ENCODE results near the gene CWC27.
"Not testable (repeated sequence)": the region's sequence is repeated elsewhere in the genome, so short reads cannot be mapped to it uniquely, and the experiment has no call there.

The CWC27 gene

DNA sequence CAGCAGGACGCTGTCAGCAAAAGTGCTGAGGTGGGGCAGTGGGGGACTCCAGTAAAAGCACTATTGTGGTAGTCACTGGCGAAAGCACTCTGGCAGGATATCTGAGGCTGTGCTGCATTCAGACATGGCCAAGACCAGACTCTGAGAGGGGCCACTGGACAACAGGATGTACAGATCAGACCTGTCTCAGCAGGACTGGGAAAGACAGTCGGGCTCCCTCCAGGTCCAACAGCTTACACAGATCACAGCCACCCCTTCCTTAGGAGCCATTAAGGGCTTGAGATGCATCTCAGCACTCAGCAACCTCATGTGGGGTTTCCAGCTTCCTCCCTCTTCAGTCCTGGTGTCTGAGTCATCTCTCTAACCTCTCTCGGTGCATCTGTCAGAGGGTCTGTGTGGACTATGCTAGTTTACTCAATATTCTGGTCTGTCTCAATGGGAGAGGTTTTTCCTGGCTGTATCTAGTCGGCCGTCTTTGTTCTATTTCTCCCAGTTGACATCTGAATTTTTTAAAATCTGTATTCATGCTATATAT lies 154.5 kb downstream of the CWC27 start:
- DNase-seq (ENCODE audit: low read depth in 2 of 2) = no peak

DNA sequence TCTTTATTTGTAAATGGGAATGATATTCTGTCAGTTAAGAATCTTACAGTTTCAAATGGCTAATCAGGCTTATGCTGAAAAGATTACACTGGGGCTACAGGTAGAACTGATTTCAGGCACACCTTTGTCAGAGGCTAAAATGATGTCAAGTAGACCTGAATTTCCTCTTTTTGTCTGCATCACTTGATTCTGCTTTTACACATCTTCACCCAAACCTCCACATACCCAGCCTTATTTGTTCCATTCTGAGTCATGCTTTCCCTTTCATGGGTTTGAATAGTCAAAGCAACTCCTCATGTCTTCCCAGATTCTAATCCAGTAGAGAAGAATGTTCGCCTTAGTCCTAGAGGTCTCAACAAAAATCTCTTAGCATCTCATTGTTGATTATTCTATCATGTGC lies 156.4 kb downstream of the CWC27 start:
- DNase-seq (ENCODE audit: low read depth in 2 of 2) = no peak

DNA sequence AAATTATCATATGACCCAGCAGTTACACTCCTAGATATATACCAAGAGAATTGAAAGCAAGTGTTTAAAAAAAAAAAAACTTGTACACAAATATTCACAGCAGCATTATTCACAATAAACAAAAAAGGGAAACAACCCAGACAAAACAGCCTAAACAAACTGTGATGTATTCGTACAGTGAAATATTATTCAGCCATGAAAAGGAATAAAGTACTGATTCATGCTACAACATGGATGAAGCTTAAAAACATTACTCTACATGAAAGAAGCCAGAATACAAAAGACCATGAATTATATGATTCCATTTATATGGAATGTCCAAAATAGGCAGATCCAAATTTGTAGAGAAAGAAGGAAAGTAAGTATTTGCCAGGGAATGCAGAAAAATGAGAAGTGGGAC lies 161.1 kb downstream of the CWC27 start:
- DNase-seq (ENCODE audit: low read depth in 2 of 2) = no peak

DNA sequence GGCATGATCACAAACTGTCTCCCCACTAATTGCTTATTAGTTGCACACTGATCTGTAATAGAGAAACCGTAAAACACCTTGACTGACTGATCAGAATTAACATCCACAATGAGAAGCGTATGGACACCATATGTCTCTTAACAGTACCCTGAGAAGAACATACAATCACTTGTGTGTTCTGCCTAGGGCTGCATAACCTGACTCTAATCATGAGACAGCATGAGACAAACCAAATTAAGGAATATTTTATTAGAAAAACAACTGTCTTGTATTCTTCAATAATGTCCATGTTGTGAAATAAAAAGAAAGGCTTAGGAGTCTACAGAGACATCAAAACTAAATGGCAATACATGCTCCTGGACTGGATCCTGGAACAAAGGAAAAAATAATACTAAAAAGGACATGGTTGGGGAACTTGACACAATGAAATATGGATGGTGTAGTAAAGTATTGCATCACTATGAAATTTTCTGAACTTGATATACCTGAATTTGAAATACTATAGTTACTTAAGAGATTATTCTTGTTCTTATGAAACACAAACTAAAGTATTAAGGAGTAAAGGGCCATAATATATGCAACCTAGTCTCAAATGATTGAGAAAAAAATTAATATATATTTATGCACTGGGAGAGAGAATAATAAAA lies 162.1 kb downstream of the CWC27 start:
- no peak for DNase-seq (ENCODE audit: low read depth in 2 of 2)

DNA sequence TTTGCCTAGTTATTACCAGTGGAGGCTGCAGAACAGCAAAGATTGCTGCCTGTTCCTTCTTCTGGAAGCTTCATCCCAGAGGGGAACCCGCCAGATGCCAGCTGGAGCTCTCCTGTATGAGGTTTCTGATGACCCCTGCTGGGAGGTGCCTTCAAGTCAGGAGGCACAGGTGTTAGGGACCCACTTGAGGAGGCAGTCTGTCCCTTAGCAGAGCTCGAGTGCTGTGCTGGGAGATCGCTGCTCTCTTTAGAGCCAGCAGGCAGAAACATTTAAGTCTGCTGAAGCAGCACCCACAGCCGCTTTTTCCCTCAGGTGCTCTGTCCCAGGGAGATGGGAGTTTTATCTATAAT lies 170.7 kb downstream of the CWC27 start:
- not testable (repeated sequence) for DNase-seq (ENCODE audit: low read depth in 2 of 2)

DNA sequence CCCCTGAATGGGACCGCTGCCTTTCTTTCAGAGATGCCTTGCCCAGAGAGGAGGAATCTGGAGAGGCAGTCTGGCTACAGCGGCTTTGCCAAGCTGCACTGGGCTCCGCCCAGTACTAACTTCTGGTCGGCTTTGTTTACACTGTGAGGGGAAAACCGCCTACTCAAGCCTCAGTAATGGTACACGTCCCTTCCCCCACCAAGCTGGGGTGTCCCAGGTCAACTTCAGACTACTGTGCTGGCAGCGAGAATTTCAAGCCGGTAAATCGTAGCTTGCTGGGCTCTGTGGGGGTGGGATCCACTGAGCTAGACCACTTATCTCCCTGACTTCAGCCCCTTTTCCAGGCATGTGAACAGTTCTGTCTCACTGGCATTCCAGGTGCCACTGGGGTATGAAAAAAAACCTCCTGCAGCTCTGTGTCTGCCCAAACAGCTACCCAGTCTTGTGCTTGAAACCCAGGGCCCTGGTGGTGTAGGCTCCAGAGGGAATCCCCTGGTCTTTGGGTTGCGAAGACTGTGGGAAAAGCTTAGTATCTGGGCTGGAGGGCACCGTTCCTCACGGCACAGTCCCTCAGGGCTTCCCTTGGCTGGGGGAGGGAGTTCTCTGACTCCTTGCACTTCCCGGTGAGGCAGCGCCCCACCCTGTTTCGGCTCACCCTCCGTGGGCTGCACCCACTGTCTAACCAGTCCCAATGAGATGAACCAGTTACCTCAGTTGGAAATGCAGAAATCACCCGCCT lies 171.2 kb downstream of the CWC27 start:
- no peak for DNase-seq (ENCODE audit: low read depth in 2 of 2)

DNA sequence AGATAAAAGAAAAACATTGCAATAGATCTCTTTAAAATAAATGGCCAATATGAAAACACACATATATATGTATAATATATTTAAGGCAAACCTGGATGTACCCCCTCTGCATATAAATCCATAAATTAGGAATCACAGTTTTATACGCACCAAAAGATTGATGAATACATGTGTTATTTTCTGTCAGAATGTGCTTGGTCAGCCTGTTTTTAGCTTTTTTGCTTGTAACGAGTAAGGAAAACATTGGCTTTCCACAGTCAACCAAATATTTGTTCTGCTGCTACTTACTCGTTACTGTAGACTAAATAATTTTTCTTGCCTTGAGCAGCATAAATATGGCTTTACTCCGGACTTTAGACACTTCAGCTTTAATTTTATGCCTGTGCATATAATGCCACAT lies 173.7 kb downstream of the CWC27 start:
- no peak for DNase-seq (ENCODE audit: low read depth in 2 of 2)

DNA sequence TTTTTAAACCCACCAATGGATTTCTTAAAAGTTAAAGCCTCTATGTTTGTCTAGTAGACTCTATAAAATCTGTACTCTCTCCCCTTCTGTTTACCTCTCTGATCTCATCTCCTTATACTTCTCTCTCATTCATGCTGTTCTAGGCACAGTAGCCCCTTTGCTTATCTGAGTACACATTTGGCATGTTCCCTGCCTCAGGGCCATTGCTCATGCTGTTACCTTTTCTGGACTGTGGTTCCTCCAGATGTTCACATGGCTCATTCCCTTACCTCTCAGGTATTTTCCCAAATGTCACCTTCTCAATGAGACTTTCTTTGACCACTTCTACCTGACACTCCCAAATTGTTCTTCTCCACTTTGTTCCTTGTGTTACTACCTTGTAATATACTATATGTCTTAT lies 176.1 kb downstream of the CWC27 start:
- no peak for DNase-seq (ENCODE audit: low read depth in 2 of 2)

DNA sequence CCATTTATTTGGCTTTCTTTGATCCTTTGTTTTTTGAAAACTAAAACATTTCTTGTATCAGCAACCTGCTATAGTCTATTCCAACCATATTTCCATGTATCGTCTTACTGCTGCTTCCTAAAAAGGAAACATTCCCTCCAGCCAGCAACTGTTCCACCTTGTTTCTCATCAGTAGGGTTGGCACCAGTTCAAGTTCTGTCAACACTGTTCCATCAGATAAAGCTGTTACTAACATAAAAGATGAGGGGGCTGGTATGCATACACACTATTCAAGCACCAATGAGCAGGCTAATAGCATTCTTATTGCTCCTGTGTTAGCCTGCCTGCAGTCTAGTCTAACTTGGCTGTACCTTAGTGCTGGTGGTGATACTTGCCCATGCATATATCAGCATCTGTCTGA lies 178.3 kb downstream of the CWC27 start:
- no peak for DNase-seq (ENCODE audit: low read depth in 2 of 2)

DNA sequence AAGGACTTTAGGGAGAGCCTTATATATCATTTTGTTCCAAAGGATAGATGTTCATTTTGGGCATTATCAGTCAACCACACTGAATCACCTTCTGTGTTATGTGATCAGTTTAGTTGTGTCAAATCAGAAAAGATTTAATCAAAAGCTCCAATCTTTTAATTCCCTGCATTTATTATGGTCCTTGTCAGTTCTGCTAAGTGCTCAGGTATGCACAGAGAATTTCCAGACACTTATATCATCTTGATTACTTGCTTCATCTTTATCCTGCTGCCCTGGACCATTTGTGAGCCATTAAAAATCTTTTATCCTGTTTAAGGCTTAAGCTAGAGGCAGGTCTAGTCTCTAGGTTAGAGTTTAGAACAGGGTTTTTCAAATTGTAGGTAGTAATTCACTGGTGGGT lies 179.1 kb downstream of the CWC27 start:
- no peak for DNase-seq (ENCODE audit: low read depth in 2 of 2)

DNA sequence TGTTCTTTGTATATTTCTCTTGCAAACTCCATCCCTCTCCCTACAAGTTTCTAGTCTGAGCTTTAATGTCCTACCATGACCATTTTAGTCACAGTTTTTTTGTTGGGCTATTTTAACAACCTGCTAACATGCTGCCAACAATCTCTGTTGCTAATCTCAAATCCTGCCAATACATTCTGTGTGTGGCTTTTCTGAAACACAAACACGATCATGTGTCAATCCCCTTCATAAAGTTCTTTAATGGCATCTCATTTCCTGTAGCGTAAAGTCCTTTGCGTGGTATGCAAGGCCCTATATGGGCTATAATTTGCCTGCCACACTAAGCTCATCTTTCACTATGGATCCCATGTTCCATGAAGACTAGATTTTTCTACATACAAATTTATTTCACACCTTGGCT lies 180.6 kb downstream of the CWC27 start:
- no peak for DNase-seq (ENCODE audit: low read depth in 2 of 2)

DNA sequence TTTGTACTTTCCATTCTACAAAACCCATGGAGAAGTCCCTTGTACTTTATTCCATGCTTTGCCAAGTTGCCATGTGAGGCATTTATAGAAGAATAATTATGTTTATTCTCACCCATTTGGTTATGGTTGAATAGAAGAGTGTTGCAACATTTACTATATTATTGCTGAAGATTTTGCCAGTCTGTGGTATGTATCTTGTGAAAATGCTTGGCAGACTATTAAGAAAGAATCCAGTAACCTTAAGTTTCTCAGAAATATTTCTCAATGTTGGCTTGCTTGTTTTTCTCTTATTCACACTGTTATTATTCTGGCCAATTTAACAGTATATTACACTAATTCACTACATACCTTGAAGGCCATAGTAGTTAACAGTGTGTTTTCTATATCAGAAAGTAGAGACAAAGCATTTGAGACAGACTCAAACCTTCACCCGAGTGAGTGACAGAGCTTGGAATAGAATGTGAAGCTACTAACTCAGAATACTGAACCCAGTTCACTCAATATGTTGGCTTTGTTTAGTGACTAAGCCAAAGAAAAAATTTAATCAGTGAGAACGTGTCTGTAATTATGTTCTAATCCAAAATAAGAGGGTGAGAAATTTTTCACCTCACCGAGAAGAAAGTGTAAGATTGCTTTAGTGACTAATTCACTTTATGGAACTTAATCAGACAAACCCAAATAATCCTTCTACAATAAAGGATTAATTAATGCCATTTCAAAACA lies 184.4 kb downstream of the CWC27 start:
- DNase-seq (ENCODE audit: low read depth in 2 of 2) = no peak

DNA sequence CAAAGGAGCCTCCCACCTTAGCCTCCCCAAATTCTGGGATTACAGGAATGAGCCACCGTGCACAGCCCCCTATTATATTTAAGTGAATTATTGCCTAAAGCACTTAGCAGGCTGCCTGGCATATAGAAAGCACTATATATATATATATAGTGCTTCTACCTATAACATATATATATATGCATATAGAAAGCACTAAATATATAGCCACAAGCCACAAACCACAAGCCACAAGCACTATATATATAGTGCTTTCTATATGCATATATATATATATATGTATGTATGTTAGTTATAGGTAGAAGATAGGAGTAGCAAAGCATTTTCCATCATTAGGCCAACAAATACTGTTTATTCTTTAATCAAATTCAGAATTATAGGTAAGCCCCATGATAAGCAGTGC lies 185.8 kb downstream of the CWC27 start:
- DNase-seq (ENCODE audit: low read depth in 2 of 2) = no peak

DNA sequence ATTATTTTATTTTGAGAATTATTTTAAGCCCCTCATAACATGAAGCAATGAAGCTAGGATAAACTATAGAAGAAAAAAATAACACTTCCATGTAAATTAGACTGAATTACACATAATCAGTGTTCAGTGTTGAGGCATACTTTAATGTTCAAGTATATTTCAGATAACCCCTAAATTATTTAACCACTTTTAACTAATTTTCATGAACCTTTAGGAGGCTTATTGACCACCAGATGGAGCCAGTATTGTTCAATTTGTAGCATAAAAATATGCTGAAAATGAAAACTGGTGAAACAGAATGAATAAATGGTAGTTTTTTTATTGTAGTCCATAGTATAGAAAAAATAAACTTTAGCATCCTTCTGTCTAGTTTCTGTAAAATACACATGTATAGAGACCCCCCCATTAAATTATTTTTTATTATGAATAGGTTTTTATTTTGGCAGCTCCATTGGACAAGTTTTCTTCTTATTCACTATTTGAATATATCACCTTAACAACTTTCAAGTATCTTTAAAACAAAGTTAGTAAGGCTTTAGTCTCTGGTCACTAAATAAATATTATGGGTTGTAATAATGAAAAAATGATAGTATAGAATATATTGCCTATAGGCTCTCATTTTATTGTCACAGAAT lies 190.1 kb downstream of the CWC27 start:
- no peak for DNase-seq (ENCODE audit: low read depth in 2 of 2)

DNA sequence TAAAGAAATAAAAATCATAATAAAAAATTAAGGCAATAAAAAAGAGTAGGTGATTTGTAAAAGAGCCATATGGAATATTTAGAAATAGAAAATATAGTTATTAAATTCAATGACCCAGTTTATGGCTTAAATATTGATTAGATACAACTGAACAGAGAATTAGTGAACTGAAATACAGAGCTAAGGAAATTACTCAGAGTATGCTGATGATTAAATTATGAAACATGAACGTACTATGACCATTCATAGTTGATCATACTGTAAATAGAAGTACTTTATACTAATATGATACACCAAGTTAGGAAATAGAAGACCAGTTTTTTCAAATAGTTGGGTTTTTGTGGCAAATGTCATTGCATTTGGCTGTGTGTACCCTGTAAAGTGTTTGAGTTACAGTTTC lies 194.5 kb downstream of the CWC27 start:
- DNase-seq (ENCODE audit: low read depth in 2 of 2) = no peak

DNA sequence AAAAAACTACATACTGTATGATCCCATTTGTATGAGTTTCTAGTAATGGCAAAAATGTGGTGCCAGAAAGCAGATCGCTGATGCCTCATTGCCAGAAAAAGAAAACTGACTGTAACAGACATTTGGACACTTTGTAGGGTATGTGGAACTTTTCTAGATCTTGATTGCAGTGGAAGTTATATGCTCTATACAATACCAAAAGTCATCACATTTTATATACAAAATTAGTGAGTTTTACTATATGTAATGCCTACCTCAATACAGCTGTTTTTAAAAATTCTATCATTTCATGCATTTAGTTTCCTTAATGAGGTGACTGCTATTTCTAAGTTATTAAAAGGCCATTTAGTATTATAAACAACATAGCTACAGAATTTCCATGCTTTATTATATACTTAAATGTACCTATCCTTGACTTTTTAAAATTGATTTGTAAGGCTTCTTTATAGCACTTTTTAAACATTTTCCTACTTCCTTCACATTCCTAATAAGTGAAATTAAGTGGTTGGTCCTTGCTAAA lies 199.9 kb downstream of the CWC27 start:
- no peak for DNase-seq (ENCODE audit: low read depth in 2 of 2)

DNA sequence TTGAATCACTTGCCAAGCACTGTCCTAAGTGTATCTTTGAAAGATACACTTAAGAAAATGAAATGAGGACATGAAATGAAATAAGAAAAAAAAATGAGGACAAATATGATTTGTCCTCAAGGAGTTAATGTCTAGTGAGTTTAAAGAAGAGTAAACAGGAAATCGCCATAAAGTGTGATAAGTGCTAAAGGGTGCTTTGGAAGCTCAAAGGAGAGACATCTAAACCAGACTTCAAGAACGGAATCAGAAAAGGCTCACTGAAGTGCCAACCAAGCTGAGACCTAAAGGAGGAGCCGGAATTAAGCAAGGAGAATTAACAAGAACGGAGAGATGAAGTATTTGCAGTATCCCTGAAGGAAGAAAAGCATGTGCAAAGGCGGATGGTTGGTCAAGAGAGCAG lies 200.8 kb downstream of the CWC27 start:
- DNase-seq (ENCODE audit: low read depth in 2 of 2) = no peak

DNA sequence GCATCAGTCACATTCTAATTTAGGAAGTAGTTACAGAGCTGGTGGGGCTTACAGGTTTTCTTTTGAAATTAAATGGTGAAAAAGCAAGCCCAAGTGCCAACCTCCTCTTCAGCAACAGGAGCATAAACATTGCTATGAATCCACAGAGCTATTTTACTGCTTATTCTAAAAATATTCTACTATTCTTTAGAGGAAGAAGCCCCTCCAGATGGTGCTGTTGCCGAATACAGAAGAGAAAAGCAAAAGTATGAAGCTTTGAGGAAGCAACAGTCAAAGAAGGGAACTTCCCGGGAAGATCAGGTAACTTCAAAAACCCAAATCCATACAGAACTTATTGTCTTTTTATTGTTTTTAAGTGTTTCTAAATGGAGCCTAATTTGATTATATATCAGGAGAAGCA lies 202.8 kb downstream of the CWC27 start:
- no peak for DNase-seq (ENCODE audit: low read depth in 2 of 2)

DNA sequence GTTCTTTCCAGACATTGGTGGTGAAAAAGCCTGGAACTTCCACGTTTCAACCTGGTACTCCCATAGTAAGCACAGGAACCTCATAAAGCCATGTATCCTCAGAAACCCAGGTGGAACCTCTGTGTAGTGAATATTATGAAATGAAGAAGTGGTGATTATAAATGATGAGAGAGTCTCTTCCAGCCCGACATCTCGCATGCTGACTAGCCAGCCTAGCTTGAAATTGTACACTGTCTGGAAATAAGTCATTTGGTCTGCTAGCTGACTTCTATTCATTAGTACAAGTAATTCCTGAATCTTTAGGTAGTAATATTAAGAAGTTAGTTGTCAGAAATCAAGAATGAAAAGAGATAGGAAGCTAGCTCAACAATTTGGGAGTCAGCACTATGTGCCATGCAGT lies 203.3 kb downstream of the CWC27 start:
- DNase-seq (ENCODE audit: low read depth in 2 of 2) = no peak

DNA sequence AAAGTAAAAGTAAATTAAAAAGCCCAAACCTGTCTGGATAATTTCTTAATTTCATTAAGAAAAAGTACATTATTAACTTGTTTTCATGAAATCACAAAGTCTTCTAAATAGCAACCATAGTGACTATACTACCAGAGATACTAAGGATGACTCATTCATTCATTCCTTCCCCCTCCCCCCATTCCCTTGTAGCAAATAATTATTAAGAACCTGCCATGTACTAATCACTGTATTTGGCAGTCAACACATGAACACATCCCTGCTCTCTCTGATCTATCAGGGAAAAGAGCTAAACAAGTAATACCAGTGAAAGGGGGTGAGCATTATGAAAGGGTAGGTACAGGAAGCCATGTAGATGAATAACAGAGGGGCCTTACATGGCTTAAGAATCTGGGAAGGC lies 203.9 kb downstream of the CWC27 start:
- no peak for DNase-seq (ENCODE audit: low read depth in 2 of 2)

DNA sequence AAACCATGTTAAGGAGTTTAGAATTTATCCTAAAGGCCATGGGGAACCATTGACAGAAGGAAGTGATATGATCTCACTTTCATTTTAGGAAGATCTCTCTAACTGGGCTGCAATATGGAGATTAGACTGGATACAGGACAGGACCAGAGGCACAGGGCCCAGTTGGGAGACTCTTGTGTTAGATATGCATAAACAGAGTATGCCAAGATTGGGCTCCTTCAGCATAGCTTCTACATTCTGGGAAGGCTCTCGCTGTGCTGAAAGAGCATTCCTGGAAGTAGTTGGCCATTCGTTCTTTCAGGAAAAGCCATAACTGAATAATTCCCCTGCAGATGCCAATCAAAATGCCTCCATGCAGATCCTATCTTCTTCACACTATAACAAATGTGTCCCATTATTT lies 204.5 kb downstream of the CWC27 start:
- DNase-seq (ENCODE audit: low read depth in 2 of 2) = no peak

DNA sequence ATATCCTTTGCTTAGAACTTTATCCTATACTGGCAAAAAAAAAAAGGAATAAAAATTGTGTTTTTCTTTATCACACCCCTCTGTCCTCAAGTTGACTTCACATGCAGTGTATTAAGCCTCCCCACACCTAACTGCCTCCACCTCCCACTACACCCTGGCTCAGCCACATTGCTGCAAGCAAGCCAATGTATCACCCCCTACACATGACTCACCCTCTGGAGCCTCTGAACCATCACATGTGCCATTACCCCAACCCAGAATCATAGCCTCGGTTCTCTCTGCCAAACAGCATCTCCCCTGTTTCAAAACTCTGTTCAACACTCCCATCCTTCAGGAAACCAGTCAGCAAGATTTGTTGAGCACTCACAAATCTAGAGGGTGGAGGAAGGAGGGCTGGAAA lies 209.0 kb downstream of the CWC27 start:
- no peak for DNase-seq (ENCODE audit: low read depth in 2 of 2)

Measured in stimulated activated CD4-positive, alpha-beta T cell treated with anti-CD3 and anti-CD28 coated beads, Interleukin-1b, Interleukin-23, amount 100 ng/mL, for 4 hours (primary cell).